GM21381 (cell line): ENCODE results near the gene SHB.
A peak's percentile ranks its signal among the peaks of the same experiment; 100 is the strongest.

Experiments
- ATAC-seq: cut with Tn5 transposase; IDR thresholded peaks from one replicate; pipeline ENCODE4 v1.9.1; 2021; ENCODE audit warnings: mild to moderate bottlenecking, moderate library complexity; ENCODE audit not compliant: unreplicated experiment

The SHB gene

DNA sequence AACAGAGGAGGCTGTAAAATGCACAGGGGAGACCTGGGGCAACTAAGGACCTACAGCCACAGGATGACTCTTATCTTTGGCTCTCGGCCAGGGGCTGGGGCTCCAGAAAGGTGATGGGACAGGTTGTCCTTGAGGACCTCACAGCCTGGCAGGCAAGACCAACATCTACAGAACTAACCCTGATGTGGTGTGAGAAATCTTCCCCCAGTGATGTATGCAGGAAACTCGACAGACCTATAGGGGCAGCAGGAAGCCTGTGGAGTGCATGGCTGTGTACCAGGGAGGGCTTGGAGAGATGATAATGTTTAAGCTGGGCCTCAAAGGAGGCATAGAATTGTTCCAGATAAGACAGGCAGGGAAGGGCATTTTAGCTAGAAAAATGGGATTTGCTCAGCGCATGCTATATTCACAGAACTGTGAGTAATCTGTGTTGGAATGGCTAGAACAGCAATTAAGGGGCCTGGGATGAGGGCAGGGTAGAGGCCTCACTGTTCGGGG, 96.6 kb downstream of the SHB start:
- ATAC-seq: no peak

DNA sequence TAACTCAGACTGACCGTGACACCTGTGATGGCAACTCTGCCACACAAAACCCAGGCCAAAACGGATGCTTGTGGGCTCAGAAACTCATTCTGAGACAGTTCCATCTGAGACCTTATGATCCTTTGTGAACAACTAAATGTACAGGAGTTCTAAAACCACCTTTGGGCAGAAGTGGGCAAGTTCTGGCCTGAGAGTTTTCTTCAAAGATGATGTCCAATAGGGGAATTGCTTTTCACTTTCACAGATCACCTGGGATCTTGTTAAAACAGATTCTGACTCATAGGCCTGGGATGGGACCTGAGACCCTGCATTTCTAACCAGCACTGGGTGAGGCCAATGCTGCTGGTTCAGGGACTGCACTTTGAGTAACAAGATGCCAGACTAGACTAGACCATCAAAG, 97.3 kb downstream of the SHB start:
- no peak for ATAC-seq

GRCh38 chr9:37971108-37971459, 97.9 kb downstream of the SHB start:
- ATAC-seq: no peak

GRCh38 chr9:37970301-37971107, 98.5 kb downstream of the SHB start:
- ATAC-seq: no peak

- ATAC-seq: no peak
Measured at GRCh38 chr9:37969558-37970300, 99.3 kb downstream of the SHB start.

- ATAC-seq: no peak
Measured at GRCh38 chr9:37969130-37969529, 99.9 kb downstream of the SHB start.

GRCh38 chr9:37968228-37968701, 100.8 kb downstream of the SHB start:
- ATAC-seq: no peak

- no peak for ATAC-seq
Measured at GRCh38 chr9:37967761-37968080, 101.3 kb downstream of the SHB start.

DNA sequence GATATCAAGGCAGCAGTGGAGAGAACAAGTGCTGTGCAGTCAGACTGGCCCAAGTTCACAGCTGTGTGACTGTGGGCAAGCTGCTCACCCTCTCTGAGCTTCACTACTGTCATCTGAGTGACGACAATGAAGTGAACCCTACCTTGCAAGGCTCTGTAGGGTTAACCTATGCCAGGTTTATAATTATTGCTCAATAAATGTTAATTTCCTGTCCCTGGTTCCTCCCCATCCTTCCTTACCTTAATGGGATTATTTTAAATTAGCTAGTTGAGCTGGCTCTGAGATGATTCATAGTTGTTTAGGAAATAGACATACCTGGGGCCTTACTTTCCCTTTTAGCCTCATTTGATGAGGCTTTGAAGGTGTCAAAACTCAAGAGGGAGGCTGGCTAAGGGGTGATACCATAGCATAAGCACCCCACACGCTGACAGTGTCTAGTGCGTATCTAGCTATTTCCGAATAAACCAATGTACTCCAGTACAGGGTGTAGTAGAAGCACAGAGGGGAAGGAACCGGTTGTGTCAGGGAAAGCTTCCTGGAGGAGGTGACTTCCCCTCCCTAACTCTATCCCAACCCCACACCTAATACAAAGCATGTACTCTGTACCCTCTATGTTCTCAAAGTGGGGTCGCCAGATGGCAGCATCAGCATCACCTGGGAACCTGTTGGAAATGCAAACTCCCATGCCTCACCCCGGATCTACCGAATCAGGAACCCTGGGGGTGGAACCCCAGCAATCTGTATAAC, 101.8 kb downstream of the SHB start:
- no peak for ATAC-seq

- ATAC-seq: no peak
Measured at GRCh38 chr9:37966412-37967013, 102.5 kb downstream of the SHB start.

- ATAC-seq: peak; percentile 80
Measured at GRCh38 chr9:37965676-37966345, 103.2 kb downstream of the SHB start.

GRCh38 chr9:37965116-37965515, 103.9 kb downstream of the SHB start:
- no peak for ATAC-seq

- ATAC-seq: no peak
Measured at GRCh38 chr9:37964740-37965081, 104.3 kb downstream of the SHB start.

- no peak for ATAC-seq
Measured at GRCh38 chr9:37963936-37964739, 104.9 kb downstream of the SHB start.

GRCh38 chr9:37961351-37961750, 107.7 kb downstream of the SHB start:
- ATAC-seq: no peak

GRCh38 chr9:37960631-37961030, 108.4 kb downstream of the SHB start:
- no peak for ATAC-seq

- ATAC-seq: no peak
Measured at GRCh38 chr9:37959976-37960375, 109.1 kb downstream of the SHB start.

GRCh38 chr9:37958154-37958553, 110.9 kb downstream of the SHB start:
- ATAC-seq: no peak

DNA sequence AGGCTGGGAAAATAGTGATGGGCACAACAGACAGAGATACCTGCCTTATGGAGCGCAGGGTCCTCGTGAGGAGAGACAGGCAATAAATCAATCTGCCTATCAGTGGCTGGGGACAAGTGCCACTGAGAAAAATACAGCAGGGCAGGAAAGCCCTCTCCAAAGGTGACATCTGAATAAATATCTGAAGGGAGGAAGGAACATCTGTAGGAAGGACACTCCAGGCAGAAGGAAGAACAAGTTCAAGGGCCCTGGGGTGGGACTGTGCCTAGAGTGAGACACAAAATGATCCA, 111.4 kb downstream of the SHB start:
- no peak for ATAC-seq
